GM21786 (cell line): Measurements from ENCODE around the gene TSHZ1.
A peak's percentile ranks its signal among the peaks of the same experiment; 100 is the strongest.

Experiments used
- ATAC-seq: cut with Tn5 transposase; IDR thresholded peaks from one replicate; pipeline ENCODE4 v1.9.1; 2021; ENCODE audit not compliant: unreplicated experiment

TSHZ1 gene

DNA sequence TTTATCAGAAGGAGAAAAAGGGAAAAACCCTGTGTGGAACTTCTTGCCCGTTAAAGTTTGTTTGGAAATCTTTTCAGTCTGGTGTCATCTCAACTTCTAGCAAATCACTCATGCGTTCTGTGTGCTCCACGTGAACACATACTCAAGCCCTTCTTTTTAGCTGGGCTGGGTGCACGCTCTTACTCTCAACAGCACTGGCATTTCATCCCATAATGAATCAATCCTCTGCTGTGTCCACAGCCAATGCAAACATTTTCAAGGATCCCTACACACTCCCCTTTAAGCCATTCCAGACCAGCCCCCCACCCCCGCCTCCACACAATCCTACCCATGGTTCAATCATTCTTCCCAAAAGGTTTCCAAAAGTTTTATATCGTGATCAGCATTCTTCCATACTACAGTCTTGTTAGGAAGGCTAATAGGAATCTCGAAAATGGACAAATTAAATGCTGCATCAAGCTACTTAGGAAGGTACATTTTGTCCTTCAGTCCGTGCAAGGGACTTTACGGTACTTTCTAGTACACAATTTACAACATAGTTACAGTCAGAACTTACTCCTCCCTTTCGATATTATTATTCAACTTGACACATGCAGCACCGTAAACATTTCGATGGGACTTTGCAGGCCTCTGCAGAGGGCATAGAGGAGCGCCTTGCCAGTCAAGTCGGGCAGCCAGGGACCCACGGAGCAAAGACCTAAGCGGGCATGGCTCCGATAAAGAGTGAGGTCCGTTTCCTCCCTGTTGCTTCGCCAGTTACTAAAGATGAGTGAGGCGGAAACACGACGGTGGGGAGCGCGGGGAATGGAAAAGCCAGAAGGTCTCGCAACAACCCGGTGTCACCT, 3.1 kb upstream of the TSHZ1 start:
- no peak for ATAC-seq

DNA sequence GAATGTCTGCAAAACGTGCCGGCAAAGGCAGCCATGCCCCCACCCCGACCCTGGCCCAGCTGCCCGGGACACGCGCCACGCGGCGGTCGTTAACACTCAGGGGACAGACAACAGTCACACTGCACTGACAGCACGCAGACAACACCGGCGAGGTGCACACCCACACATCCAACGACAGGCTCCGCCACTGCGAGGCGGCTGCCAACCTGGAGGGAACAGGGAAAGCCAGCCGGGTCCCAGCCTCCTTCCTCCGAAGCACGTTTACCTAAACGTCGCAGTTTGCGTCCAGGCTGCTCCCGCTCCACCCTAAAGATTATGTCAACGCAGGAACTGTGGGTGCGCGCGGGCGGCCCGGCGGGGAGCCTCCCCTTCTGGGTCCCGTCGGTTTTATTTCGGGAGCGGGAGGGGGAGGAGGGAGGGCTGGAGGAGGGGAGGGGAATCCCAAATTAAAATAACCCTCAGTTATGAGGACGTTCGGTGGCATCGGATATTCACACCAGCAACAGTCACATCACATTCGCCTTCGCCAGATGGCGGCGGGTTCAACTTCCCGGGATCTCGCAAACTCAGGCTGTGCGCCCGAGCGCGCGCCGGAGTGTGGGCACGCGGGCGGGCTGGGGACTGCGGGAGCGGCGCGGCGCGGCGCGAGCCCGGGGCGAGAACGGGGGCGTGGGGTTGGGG, 2.3 kb upstream of the TSHZ1 start:
- ATAC-seq = peak; percentile 2

DNA sequence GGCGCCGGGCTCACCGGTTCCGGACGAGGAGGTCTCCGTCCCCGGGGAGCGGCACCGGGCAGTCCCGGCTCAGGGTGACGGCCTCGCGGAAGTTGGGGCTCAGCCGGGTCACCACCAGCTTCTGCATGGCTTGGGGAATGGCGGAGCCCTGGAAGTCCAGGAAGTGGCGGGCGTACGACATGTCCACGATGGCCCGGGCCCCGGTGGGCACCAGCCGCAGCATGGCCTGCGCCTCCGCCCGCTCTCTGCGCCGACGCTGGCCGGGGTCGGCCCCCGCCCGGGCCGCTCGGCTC, 1.8 kb upstream of the TSHZ1 start:
- ATAC-seq = peak; percentile 12

DNA sequence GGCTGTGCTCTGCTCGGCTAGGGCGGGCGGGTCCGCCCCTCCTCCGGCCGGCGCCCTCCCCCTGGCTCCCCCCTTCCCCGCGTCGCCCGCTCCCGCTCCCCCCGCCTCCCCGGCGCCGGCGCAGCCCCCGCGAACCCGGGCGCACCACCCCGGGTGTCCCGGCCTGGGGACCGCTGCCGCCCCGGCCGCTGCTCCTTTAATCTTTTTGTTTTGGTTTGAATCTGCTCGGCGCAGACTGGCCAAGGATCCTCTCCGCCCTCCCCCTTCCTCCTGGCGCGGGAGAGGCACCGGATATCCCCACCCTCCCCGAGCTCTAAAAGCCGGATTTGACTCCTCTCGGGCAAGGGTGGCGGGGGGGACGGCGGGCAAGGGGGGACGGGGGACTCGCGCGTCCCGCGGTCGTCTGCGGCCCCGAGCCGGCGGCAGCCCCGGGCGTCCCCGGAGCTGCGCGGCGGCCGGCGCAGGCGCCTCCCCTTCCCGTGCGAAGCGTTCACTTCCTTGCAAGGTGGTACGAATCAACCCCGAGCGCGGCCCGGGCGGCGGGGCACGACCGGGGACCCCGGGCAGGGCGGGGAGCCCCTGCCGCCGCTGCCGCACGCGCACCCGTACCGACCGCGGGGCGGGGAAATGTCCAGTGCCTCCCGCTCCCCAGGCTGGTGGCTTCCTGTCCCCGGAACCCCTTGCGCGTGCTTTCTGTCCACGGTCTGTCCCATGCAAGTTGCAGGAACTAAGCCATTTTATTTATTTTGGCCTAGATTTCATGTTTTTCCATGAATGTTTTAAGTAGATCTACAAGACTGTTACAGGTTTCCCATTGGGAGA, 1.3 kb upstream of the TSHZ1 start, which contains the start of gene PTGR3:
Gene PTGR3, minus strand, starts transcription at position 11 of the 822 bp plus-strand sequence. CDS start 81 bp downstream, outside the sequence.
- peak; percentile 41 for ATAC-seq

DNA sequence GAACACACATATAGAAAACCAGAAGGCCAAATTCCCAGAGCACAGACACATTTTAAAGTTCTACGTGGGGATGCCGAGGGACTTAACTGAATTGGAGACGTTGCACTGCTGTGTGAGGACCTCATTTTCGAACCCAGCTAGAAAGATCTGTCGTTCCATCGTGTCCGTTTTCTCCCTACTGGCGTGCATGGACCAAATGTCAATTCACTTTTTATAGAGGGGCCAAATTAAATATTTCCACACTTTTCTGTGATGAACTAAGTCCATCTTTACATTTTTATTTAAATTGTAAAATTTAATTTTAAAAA, 692 bp upstream of the TSHZ1 start:
- no peak for ATAC-seq

DNA sequence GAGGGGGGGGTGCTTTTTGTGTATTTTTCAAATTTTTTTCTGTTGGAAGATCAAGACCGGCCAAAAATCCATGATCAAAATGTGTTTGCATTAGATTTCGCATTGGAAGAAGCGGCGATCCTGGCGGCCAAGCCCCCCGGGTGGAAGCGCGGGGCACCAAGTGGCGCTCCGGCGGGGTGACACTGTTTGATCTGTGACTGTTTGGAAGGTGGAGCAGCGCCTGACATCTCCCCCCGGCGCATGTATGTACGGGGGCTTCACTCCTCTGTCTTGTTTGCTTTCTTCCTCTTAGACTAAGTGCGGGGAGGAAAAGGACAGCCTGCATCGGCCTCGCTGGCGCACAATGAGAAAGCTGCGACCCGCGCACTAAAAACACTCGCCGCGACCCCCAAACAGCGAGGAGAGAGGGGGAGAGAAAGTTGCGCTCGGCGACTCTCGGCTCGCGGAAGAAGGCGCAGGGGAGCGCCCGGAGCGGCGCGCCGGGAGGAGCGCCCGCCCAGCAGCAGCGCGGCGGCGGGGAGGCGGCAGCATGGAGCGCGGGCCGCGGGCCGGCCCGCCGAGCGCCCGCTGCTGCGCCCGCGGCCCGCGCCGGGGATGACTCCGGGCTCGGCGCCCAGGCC, 515 bp downstream of the TSHZ1 start:
- no peak for ATAC-seq

DNA sequence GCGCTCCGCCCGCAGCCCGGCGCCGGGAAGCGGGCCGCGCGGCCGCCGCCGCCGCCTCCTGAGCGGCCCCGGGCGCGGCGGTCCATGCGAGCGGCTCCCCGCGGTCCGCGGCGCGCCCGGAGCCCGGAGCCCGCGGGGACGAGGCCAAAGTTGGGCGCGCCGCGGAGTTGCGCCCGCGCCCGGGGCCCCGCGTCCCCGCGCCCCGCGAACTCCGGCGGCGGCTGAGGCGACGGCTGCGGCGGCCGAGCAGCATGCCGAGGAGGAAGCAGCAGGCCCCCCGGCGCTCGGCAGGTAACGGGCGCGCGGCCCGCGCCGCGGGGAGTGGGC, 992 bp downstream of the TSHZ1 start:
- no peak for ATAC-seq

DNA sequence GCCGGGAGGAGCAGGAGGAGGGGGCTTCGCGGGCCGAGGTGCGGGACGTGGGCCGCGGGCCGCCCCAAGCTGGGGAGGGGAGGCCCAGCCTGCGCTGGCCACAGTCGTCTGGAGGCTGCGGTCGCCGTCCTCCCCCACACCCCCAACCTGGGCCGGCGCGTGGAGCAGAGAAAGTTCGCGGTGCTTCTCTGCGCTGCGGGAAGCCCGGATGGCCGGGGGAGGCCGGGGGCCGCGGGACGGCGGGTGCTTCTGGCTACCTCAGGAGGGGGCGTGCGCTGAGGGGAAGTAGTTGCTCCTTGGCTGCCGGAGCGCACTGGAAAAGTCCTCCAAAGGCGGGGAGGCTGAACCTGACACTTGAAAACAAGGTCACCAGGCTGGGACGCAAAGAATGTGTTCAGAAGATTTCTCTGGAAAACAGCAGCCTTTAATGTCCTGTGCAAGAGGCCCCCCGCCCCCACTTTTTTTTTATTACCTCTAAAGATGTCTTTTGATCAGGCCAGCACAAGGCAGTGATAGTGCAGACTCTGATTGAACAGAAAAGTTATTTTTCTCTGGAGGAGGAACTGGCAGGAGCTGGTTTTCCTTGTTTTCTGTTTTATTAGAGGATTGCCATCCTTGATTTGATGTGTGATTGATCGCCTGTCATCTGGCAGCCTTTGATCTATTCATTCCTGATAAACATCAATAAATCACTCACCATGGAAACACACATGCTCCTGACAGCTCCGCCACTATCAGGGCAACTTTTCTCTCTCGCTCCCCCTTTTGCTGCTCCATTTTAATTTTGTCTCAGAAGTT, 1.6 kb downstream of the TSHZ1 start:
- ATAC-seq = no peak

DNA sequence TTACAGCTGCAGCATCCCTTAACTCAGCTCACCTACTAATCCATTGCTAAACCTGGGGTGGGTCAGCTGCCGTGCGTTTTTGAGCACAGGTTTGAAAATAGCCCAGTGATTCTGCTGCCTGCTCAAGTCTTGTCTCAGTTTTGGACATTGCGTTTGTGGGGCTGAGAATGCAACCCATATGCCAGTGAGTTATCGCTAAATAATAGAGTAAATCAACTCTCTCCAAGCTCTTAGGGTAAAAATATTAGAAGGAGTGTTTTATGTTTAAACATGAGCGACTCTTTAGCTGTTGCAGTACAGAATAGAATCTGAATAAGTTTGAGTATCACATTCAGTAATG, 2.1 kb downstream of the TSHZ1 start:
- no peak for ATAC-seq

DNA sequence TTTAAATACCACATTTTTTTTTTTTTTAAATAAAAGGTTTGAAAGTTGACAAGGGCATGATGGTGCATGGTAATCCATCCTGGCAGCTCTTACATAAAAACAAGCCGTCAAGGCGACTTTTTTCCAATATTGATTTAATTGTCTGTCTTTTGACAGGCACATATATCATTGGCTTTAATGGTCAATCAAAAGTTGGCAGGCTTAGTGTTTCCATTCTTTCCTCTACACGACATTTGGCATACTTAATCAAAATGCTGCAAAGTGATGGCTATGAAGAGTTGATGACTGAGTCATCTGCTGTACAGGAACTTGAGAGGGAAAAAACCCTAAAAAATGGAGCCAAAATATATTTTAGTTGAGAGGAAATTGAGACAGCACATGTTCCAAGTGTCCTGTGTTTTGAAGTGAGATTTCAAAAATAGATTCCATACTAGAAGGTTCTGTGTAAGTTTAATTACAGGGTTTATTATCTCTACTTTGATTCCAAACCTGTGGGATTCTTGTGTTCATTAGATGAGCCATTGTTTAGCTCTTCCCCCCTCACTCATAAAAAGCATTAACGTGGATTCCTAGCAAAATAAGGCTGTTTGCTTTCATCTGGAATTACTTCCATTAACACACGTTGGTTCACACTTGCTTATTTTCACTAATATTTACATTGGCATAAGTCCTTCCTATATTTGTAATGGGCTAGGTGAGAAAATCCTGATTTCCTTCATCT, 3.2 kb downstream of the TSHZ1 start:
- ATAC-seq = no peak

DNA sequence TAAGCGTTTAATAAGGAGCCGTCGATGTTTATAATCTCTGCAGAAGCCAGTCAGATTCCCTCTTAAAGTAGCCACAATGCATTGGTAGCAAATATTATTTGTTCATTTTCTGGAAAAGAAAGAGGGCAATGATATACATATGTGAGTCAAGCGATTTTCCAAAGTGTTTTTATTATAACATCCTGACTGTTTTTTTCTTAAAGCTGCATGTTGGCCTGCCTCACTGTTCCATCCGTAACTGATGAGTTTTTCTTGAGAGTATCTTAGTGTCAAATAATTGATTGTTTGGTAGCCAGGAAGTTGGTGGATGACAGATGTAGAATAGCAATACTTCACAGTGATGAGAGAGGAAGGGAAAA, 3.7 kb downstream of the TSHZ1 start:
- ATAC-seq = no peak

DNA sequence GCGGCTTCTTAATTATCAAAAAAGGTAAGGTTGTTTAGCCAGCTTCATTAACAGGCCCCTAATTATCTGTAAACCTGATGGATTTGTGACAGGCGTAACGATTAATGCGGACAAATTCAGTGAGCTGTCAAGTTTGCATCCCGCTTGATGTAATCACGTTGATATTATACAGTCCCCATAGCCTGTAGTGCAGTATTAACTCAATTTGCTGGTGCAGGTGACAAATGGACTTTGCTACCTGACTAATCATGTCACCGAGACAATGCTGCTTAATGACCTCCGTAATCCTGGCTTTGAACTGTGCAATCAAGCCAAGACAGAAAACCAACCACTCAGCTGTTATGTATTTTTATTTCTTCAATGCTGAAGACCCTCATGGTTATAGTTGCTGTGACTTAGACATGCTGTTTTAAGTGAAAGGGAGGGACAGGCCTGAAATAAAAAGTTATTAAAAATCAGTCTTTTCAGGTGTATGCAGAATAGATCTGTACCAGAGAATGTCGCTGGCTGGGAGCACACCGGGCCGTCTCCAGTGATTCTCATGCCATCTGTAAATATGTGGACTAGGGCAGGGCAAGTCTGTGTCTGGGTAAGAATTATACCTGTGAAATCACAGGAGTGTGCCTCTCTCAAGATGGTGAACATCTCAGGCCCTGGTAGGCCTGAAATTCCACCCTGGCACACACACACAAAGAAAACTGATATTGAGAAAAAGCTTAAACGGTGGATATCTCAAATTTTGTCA, 4.3 kb downstream of the TSHZ1 start:
- no peak for ATAC-seq

DNA sequence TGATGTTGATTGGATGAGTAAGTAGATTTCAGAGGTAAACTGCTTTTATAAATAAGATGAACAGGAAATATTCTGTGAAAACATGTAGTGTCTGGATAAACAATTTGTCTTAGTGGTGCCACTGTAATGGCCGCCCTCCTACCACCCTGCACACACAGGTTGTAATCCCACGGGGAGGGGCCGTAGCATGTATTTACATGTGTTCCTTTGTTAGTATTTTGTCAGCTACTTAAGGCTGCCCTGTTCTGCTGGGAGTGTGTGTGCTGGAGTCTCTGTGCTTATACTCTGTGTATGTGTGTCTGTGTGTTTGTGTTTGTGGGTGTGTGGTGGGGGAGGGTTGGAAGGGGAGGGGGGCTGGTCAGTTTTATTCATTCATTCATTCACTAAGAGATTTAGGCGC, 5.1 kb downstream of the TSHZ1 start:
- no peak for ATAC-seq

DNA sequence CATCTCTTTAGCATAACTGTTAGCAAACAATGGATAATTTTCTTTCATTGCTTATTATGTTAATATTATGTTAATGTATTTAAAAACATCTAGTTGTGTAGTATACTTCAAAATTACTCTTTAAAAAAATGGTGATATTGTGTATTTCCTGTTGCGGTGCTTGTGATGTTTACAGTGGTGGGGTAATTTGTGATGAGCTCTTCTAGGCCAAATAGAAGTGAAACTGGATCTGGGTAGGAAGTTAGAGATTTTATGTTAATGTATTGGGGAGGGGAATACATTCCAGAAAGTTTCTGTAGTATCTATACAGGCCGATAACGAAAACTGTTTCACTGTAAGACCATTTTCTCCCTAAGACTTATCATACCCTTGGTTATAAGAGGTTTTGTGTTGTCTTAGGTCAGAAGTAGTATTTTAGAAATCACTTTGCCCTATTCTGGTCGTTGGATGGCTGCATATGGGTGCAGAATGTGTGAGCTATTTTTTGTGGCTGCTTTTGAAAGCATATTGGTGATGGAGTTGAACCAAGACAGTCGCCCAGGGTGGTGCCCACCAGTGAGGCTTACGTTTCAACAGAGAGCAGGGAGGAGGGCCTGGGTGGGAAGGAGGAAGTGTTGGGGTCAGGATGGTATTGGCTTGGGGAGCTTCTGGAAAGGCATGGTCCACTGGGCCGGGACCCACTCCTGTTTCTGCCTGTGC, 5.8 kb downstream of the TSHZ1 start:
- no peak for ATAC-seq

DNA sequence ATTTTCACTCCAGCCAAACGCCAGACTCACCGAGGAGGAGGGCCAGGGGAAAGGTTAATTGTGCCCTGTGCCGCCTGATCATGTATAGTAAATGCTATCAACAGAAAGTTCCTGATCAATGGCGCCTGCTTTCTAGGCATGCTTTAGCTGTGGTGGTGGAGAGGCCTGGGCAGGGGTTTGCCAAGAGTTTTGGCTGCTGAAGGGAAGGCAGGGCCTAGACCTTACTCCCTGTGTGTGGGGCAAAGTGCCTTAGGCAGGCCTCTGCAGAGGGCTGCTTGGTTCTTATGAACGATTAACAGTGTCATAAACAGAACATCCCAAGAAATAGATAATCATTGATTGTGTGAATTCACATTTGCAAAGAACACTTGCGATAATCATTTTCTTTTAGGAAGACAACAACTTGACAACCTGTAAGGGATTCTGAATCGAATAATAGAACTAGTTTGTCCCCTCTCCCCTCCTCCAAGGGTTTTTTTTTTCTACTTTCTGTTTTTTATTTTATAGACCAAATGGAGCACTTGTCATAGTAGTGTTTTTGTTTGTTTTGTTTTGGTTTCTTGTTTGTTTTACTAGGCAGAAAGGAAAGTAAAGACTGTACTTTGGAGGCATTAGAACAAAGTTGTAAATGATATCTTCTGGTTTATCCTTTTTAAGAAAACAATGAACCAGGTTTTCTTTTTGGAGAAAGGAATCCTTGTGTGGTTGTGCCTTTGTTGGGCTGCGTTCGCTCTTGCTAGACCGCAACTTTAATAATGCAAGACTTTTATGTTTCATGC, 6.5 kb downstream of the TSHZ1 start:
- no peak for ATAC-seq

DNA sequence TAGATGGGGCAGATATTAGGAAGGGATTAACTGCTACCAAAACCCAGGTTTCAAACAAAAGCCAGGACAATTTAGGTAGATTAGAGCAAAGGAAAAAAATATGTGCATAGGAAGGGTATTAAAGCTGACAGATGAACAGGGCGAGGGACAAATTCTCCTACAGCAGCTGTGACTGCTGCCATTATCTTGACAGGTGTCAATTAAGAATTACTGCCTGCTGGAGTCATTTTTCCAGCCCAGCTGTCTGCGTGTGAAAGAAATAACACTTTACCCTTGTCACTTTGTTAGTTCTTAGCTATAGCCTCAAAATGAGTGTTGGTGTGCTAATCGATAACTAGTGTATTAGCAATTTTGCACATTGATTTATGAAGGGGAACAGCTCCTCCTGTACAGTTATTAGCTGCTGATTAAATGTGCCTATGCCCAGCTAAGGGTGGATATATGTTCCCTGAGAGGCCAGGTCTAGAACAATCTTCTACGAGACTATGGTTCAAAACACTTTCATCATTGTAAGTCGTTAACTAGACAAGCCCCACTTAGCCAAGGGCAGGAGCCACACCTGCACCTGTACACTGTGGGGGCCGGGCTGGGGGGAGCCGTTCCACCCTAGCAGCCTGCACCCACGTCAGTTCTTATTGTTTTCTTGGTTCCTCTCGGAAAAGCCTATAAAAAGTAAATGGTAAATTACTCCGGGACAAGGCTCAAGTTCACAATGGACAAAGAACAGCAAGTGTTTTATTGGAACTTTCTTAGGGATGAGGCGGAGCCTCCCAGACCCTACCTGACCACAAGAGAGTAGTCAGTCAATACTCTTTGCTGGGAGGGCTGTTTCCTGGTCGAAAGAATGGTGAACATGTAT, 7.7 kb downstream of the TSHZ1 start:
- no peak for ATAC-seq

DNA sequence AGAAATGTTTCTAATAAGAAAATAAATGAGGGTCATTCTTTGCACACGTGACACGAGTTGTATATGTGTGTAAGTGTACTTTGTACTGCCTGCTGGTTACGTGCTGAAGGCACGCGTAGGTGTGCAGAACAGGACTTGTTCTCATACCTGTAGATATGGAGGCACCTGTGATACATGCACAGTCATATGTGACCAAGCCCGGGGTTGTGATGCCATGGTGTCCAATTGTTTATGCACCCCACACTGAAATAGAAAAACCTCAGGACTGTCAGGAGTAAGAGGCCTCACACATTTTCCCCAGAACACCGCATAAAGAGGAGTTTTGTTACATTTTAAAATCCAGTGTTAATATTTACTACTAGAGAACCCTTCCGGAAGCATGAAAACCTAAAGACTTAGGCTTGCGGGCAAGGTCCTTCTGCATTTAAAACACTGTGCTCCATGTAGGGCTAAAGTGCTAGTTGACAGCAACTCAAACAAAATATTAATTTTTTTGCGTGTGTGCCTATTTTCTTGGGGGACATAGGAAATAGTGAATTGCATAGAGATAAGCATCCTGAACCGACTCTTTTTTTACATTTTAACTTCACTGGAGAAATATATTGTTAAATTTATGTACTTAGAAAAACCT, 9.3 kb downstream of the TSHZ1 start:
- no peak for ATAC-seq
